Forelimb muscle (tissue), 1 donor: ENCODE results near the gene GALNT9. TPM values are rescaled to one million over a fixed set of nuclear protein-coding genes. Genes with fewer than 3 reads are reported as not detected.

ENCODE experiments used
- DNase-seq: peaks from one replicate; pipeline ENCODE4 v3.0.0-alpha.2; 2013; ENCODE audit warnings: low read depth
- polyA plus RNA-seq: library from polyadenylated mRNA; unstranded; fragments of 120-200 nt; gene quantifications from one replicate; pipeline ENCODE4 v1.2.1, GENCODE V29; 2013; ENCODE audit not compliant: insufficient read length

The GALNT9 gene
- polyA plus RNA-seq, 1 donor: 1.7 TPM

DNA sequence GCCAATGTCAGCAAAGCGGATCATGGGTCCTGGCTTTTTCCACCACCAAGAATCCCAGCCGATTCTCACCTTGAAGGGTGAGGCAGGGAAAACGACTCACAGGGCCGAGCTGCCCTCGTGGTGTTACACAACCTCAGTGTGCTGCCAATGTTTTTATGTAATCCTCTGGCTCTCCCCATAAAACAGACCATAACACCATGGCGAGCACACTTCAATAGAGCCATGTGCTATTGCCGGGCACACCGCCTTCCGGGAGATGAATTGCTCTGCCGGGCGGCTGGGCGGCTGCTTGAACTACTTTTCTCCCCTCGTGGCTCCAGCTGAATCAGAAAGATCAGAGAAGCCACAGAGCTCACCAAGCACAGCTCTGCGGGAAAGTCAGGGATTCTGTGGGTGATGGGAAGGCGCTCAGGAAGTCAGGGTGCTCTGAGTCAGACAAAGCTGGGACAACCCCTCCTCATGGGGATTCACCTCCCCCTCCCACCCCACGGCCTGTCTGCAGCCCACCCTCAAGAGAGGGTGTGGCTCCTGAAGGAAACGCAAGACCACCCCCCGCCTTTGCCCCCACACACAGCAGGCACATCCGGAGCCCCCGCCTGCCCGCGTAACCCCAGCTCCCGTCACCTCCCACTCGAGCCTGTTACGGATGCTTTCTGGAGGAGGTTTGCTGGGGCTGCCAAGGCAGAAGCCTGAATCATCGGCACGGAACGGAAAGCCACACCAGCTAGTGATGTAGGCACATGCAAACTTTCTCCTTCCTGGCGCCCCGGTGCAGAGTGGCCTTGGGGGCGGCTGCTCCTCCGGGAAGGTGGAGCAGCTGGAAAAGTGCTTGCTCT is 1.8 kb downstream of the GALNT9 start:
- no peak for DNase-seq

DNA sequence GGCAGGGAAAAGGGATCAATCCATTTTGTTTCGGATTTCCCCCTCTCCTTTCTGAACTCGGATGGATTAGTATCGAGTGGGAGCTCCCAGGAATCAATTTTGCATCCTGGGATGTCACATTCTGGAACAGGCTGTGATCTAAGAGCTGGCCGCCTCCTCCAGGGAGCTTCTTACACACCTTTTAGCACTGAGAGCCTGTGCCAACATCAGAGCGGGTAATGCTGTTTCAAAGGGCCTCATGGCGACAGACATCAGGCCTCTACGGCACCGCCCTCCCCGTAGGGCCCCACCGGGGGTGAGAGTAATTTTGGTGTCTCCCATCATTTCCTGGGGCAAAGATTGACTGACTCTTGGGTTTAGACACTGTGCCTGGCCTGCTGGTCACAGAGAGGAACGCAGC is 2.7 kb downstream of the GALNT9 start:
- no peak for DNase-seq

DNA sequence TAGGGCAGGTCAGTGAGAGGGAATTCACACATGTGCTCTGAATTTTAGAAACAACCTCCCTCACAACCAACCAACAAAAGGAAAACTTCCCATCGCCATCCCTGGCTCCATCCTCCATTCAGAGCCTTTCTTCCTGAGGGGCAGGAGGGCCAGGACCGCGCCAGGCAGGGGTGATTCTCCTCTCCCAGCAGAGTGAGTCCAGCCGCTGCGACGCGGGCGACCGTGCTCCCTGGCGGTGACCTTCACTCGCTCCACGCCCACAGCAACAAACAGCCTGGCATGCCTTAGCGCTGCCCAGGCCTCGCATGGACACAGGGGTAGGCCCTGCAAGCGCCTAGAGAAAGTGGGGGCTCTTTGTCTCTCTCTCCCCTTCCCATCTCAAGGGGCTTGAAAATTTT is 3.7 kb downstream of the GALNT9 start:
- no peak for DNase-seq

DNA sequence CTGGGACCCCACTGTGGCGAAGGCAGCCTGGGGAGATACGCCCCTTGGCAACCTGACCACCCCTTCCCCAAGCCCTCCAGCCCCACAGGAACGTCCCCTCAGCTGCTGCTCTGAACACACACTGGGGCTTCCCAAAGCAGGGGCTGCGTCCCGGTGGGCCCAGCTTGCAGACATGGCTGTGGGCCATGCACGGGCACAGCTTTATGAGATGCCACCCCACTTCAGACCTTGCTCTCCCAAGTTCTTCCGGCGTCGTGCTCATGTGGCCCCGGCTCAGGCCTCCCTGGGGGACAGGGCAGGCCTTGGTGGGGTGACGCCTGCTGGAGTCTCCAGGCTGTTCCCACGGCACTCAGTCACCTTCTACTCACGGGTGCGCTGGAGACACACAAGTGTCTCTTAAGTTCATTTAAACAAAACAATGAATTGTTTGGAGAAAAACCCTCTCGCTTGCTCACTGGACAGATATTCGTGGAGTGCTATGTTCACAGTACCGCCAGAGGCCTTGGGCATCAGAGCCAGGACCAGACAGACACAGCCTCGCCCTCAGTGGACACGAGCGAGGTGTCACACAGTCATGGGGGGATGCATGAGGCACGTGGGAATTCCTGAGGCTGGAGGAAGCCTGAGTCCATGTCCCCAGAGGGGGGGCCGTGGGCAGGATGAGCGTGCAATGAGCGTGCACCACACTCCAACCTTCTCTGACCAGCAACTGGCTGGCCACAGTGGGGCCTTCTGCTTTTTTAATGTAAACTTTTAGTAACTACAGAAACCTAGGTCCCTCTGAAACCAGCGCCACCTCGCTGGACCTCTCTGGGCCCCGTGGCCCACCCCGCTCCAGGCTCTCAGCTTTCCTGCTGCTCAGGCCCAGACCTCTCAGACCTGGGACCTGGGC is 4.3 kb downstream of the GALNT9 start:
- no peak for DNase-seq

DNA sequence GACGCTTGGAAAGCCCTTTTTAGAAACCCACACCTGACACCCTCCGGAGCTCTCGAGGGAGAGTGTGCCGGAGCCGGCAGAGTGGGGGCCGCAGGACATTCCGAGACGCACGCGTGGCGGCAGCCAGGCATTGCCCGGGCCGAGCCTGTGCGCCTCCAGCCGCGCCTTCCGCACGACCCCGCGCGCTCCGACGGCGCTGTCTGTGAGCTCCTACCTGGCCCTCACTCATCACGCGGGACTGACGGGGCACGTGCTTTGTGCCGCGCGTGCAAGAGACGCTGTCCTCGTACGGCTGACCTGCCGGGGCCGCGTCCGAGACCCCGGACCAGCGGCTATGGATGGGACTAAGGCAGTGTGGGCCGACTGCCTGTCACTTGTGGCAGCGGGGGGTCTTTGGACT is 5.2 kb downstream of the GALNT9 start:
- DNase-seq: no peak

DNA sequence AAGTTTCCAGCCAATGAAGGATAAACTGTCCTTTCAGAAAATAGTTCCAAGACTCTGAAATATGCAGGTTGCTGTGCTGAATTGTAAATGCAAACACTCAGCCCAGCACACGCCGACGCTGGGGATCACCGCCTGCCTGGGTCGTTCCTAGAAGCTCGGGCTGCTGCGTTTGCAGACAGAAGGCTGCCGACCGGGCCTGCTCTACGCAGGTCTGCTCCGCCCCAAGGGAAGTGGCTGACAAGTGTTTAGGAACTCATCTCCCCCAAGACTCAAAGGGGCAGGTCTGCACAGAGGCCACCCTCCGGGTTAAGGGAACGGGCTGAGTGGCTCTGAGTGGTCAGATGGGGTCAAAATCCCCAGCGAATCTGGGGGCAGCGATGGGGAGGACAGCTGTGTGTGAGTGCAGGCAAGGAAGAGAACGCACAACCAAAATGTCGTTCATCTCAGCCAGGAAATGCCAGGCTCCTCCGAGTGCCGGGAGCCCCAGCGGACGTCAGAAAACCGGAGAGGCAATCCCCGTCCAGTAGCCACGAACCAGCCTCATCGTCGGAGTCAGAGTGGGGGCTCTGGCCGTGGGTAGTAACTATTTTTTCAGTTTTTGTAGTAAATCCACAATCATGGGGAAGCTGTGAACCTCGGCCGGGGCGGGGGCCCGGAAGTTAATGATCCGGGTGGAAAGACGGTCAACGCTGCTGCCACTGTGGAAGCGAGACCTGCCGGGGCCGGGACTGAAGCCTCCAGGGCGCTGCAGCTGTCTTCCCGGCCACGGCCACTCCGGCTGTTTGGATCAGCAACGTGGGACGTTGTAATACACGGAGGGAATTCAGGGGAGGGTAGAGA is 6.0 kb downstream of the GALNT9 start:
- no peak for DNase-seq

DNA sequence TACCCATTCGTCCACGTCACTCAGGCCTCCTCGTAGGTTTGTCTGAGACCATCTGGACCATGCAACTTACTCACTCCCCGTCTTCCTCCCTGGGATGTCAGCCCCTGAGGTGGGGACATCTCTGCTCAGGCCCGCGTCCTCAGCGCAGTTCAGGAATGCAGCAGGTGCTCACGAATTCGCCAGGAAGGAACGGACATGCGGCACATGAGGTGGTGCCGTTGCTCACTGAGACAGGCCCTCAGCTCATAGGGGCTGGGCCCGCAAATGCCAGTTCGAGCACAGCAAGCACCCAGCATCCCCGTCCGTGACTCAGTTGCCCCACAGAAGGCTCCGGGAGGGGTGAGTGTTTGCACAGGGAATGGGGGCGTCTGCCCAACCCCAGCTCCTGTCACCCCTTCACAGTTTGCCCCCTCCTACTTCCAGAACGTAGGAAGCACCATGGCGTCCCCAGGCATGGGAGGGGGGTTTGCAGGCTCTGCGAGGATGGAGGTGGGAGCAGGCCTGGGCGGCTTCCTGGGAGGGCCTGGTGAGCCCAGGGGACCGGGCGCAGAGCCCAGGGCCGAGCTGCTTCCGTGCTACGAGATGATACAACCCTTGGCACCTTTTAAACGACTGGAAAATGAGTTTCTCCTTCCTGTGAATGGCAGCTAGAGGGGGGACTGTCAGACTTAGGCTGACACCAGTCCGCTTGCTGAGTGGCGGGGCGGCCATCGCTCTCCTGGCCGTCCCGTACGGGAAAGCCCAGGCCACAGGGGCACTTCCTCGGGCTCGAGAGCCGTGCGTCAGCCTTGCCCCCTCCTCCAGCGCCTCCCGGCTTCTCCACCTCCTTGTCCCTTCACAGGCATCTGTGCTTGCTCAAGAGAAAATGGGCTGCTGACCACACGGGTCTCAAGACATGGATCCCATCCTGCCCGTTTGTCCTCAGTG is 6.9 kb downstream of the GALNT9 start:
- DNase-seq: no peak

DNA sequence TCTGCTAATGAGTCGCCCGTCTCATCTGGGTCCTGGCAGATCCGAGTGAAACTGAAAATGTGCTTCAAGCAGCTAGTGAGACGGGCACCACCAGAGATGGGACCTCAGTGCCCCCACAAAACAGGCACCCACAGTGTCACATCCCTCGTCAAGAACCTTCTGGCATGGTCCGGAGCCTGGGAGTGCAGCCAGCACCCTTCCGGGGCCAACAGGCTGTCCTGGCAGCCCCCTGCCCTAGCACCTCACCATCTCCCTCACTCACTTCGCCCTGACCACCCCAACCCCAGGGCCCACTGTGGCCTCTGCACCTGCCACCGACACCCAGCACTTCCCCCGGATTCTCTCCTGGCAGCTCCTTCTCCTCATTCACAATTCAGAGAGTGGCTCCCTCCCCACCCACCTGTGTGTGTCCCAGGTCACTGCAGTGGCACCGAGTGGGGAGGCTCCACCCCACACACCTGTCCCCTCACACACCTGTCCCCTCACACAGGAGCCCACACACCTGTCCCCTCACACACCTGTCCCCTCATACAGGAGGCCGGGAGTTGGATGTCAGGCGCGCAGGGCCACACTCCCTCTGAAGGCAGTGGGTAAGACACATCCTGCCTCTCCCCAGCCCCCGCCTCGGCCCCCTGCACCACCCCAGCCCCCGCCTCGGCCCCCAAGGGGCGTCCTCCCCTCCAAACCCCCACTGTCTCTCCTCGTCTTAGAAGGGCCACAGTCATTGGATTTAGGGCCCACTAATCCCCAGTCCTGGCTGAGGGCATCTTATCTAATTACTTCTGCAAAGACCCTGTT is 7.9 kb downstream of the GALNT9 start:
- DNase-seq: no peak

DNA sequence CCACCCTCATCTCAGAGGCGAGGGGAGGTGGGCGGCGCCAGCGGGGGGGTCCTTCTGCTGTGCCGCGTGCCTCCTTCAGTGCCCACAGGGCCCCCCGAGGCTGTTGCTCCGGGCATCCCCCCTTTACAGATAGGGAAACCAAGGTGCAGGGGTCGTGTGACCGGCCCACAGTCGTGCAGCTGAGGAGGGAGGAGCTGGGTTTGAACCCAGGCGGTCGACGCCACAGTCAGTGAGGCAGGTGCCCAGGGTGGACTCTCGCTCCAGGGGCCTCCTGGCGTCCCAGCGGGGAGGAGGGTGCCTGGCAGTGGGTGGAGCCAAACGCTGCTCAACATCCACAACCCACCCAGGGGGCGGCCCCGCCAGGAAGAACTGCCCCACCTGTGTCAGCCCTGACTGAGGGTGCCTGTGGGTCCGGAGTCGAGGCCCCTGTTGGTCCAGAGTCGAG is 8.6 kb downstream of the GALNT9 start:
- DNase-seq: no peak

DNA sequence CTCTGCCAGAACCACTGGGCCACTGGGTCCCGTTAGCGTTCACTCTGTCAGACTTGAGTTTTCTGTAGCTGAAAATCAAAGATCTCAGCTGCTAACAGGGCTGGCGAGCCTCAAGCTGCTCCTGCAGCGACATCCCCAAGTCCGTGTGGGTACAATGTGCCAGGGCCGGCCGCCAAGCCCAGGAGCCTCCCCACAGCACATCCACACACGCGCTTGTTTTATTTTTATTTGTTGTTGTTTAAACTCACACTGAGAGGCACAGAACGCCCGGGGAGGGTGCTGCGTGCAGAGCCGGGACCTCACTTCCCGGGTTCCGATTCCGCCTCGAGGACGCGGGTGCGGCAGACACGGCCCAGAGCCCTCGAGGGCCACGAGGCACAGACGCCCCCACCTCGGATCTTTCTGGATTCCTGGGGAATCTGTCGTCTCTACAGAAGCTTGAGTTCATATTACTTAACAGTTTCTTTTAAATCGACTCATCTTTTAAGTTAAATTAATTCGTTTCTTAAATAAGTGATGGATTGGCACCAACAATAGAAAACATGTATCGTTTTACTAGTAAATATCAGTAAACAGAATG is 9.3 kb downstream of the GALNT9 start:
- no peak for DNase-seq

DNA sequence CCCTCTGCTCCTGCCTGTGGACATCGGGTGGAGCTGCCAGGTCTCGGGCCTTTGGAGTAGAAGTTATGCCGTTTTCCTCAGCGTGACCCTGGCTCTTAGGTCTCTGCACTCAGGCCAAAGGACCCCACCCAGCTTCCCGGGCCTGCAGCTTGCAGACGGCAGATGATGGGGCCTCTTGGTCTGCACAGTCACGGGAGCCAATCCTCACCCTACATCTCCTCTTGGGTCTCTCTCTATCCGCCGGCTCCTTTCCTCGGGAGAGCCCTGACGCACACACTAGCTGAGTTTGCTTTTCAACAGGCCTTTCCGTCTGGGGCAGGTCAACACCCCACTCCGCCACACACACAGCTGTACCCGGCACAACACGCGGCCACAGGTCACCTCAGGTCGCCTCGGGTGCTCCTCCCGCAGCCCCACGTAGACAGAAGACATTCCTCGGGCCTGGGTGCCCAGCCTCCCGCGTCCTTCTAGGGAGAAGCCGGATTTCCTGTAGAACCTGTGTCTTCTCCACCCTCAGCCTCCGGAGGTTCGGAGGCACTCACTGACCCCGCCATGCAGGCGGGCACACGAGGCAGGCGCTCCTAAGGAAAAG is 9.9 kb downstream of the GALNT9 start:
- DNase-seq: no peak

DNA sequence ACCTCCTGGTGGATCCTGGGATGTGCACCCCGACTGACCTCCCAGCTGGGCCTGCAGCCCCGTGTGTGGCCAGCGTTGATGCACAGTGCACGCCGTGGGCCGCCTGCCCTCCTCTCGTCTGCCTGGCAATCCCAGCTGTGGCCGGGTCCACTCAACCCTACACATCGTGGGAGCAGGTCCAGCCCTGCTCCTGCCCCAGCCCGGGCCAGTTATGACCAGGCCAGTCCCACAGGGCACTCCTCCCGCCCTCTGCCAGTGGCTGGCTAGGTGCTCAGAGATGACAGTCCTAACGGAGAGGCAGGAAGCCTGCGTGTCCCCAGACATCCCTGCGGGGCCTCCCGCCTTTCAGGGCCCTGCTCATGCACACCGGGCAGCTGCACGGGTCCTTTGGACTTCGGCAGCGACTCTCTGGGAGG is 10.8 kb downstream of the GALNT9 start:
- no peak for DNase-seq

DNA sequence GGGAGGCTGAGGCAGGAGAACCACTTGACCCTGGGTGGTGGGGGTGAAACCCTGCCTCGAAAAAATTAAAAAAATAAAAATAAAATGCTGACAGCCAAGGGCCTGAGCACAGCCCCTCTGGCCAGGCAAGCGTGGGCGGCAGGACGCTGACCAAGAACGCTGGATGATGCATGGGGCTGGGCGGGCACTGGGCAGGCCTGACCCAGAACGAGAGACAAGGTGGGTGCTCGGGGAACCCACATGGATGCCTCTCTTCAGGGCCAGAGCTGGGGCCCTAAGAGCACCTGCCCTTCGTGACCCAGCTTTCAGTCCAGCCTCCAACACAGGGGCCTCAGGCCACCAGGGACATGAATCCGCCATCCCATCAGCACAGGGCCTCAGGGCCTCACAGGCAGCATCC is 11.3 kb downstream of the GALNT9 start:
- DNase-seq: no peak

DNA sequence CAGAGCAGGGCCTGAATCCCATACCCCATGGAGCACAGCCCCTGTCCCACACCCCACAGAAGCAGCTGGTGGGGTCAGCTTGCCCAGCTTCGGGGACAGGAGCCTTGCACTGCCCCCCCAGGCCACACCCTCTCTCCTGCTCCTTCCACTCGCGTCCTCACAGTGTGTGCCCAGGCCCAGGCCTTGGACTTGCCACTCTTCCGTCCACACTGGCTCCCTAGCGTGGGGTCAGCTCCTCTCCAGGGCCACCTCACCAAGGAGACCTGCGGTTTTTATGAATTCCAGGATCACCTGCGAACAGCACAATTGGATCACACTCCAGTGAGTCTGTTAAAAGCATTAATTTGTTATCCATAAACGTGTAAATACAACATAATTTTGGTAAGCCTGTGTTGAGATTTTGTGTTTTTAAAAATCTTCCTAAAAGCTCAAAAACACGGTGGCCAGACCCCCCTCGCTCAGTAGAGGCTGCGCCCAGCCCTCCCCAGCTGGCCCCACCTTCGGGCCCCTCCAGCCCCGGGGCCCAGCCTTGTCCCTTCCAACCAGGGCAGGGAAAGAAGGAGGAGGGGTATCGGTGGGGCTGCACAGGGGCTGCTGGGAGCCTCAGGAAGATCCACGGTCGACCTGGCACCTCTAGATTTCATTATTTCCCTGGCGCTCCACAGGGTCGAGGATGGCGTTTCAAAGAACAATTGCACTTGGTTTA is 12.0 kb downstream of the GALNT9 start:
- DNase-seq: no peak

DNA sequence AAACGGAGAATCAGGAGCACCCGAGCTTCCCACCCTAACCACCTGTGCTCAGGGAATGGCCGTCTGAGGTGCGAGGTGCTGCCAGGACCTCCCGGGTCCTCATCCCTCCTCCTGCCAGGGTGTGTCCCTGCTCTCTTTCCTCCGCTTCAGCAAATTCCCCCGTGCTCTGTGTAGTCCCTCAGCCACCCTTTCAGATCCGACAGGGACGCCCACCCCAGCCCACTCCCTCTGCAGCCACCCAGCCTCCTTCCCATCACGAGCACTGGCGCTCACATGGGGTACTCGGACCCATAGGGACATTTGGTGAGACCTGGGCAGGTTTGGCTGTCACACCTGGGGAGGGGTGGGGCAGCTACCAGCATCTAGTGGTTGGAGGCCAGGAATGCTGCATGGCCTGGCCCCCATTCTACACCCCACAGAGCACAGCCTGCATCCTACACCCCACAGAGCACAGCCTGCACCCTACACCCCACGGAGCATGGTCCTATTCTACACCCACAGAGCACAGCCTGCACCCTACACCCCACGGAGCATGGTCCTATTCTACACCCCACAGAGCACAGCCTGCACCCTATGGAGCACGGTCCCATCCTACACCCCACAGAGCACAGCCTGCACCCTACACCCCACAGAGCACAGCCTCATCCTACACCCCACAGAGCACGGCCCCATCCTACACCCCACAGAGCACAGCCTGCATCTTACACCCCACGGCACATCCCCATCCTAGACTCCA is 12.7 kb downstream of the GALNT9 start:
- DNase-seq: no peak

DNA sequence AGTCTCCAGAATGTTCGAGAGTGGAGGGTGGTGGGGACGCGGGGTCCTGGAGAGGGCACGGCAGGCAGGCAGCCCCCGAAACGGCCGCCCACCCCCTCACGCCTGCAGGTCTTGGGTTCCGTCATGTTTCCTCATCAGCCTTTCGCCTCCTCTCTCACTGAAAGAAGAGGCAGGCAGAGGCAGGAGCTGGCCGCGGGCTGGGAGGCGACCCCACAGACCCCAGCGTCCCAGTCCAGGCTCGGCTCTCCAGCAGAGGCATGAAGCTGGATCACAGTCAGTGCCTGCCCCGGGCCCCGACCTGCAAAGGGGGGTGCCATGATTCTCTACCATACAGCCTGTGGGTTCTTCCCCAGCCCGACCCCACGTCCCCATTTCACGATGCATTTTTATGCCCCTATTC is 13.4 kb downstream of the GALNT9 start:
- DNase-seq: no peak

DNA sequence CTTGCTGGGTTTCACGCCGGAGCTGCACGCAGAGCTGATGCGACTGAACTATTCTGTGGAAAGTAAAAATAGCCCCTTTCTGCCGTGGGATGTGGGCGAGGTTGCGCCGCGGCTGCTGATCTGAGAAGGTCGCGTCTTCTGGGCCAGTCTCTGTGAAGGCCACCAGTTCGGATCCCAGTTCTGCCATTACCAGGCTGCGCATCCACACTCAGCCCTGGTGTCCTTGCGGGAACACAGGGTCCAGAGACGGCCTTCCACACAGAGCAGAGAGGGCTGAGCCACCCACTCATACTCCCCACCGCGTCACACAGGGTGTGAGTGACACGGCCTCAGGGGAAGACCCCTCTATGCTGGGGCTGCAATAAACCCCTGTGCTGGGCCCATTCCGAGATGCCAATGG is 13.9 kb downstream of the GALNT9 start:
- no peak for DNase-seq
